SH-SY5Y (cell line): Measurements from ENCODE around the gene PROSER3.

ENCODE experiments used
- GATA2 ChIP-seq: IDR thresholded peaks from 2 replicates; pipeline ENCODE4 v1.6.1; 2011; ENCODE audit warnings: mild to moderate bottlenecking, low read depth, low read length
- GATA3 ChIP-seq: IDR thresholded peaks from 2 replicates; pipeline ENCODE4 v1.6.1; 2011; ENCODE audit warnings: low read depth, mild to moderate bottlenecking, low read length, moderate library complexity

DNA sequence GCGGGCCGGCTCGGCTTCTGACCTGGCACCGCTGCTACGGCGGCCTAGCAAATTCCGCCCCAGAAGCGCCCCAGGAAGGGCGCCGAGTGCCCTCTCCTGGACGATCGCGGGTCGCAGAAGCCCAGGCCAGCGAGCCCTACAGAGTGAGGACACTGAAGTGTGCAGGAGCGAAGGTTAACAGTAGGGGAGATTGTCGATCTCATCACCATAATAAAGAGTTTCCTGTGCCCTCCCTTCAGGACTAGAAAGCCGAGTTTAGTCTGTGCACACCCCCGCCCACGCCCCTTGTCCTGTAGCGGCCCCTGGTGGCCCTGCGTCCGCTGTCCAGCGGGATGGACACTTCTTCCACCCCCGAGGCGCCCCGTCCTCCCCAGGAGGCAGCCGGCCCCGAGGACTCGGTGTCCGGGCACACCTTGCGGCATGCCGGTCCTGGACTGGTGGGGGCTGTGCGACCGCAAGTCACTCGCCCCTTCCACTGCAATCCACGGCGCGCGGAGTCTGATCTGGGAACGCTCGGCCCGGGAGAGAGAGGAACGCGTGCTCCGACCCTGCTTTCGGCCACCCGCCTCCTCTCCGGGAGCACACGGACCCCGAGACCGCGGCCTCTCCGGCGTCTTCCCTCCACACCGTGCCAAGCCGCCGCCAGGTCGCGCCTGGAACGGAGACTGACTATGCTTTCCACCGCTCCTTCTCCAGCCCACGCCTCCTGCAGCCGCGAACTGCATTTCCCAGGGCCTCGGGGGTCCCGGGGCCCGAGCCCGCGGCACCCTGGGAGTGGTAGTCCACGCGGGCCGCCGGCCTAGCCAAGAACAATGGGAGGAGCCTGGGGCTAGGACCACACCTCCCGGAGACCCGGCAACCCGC lies 40.9 kb upstream of the PROSER3 start:
- TF ChIP-seq GATA2 (0 out of 2 replicates have a peak, but pooled peaks have one; percentile 15), GATA3 (no peak)
